HFFc6 (cell line): ENCODE measurements around the gene HEXIM1. TPM values are rescaled to one million over a fixed set of nuclear protein-coding genes. Genes with fewer than 3 reads are reported as not detected.

ENCODE experiments used
- DNase-seq: peaks from one replicate; pipeline ENCODE4 v3.0.0-alpha.2; 2018
- H3K27ac Mint-ChIP-seq: 2 replicates; pipeline ENCODE4 v1.8.0; 2020; ENCODE audit warnings: mild to moderate bottlenecking, mixed read lengths
- H3K27me3 Mint-ChIP-seq: 2 replicates; pipeline ENCODE4 v1.8.0; 2021; ENCODE audit warnings: mild to moderate bottlenecking, moderate library complexity, mixed read lengths; ENCODE audit not compliant: insufficient read depth
- H3K36me3 Mint-ChIP-seq: 2 replicates; pipeline ENCODE4 v1.8.0; 2021; ENCODE audit warnings: low read depth, mixed read lengths
- H3K4me1 Mint-ChIP-seq: 2 replicates; pipeline ENCODE4 v1.8.0; 2020; ENCODE audit warnings: low read depth, mixed read lengths
- H3K4me3 Mint-ChIP-seq: 2 replicates; pipeline ENCODE4 v1.8.0; 2020; ENCODE audit warnings: mild to moderate bottlenecking, moderate library complexity, mixed read lengths
- H3K9me3 Mint-ChIP-seq: 2 replicates; pipeline ENCODE4 v1.8.0; 2020; ENCODE audit warnings: mild to moderate bottlenecking, mixed read lengths
- total RNA-seq, 6 experiments: library from RNA; stranded (reverse); fragmentation: NEBNext Ultra II Directional; extraction: Animal tissue kit (Norgen Biotek cat#: 25700); gene quantifications; 2 replicates in 1 of 6; 3 replicates in 5 of 6; pipeline ENCODE4 v1.2.3, GENCODE V29; 2021
- TF ChIP-seq, protein P1 (sequence below): fragments of 200-600 bp; sonication (generic); IDR thresholded peaks from 2 replicates; pipeline ENCODE4 v1.5.0; 2021; ENCODE audit warnings: antibody characterized with exemption, mild to moderate bottlenecking

Gene HEXIM1
- total RNA-seq, 6 experiments from 2014 or later: 31.8 to 42.0 (median 34.5) TPM

- Mint-ChIP-seq H3K4me1 (peaks cover 25% of the 10 kb centered on the region), H3K9me3 (peaks cover 5% of the 10 kb centered on the region), H3K27ac (peak overlapping the region; percentile 78), H3K36me3 (peaks cover 16% of the 10 kb centered on the region), H3K27me3 (peaks cover 18% of the 10 kb centered on the region), H3K4me3 (peak overlapping the region; percentile 66)
- TF ChIP-seq, protein P1, sequence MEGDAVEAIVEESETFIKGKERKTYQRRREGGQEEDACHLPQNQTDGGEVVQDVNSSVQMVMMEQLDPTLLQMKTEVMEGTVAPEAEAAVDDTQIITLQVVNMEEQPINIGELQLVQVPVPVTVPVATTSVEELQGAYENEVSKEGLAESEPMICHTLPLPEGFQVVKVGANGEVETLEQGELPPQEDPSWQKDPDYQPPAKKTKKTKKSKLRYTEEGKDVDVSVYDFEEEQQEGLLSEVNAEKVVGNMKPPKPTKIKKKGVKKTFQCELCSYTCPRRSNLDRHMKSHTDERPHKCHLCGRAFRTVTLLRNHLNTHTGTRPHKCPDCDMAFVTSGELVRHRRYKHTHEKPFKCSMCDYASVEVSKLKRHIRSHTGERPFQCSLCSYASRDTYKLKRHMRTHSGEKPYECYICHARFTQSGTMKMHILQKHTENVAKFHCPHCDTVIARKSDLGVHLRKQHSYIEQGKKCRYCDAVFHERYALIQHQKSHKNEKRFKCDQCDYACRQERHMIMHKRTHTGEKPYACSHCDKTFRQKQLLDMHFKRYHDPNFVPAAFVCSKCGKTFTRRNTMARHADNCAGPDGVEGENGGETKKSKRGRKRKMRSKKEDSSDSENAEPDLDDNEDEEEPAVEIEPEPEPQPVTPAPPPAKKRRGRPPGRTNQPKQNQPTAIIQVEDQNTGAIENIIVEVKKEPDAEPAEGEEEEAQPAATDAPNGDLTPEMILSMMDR: no peak
- DNase-seq: no peak
Measured at GRCh38 chr17:45144199-45145034, 3.9 kb upstream of the HEXIM1 start.

DNA sequence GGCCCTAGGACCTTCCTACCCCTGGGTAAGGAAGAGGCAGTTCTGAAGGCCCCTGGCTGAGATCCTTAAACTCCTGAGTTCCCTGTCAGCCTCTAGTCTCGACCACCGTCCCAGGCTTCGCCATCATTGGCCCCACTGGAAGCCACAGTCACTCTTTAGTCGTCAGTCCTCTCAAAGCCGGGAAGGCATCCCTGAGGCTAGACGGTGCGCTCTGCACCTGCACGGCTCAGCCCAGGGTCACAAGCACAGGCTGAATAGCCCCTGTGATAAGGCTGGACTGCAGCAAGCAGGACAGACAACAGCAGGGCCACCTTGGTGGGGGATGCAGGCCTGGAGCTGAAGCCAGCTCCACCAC lies 3.3 kb upstream of the HEXIM1 start:
- Mint-ChIP-seq H3K9me3 (peaks cover 5% of the 10 kb centered on the region), H3K27ac (peak overlapping the region; percentile 43; the same call in 1 of the 2 replicates), H3K4me3 (no peak overlapping the region), H3K4me1 (peaks cover 25% of the 10 kb centered on the region), H3K36me3 (peaks cover 22% of the 10 kb centered on the region), H3K27me3 (peaks cover 21% of the 10 kb centered on the region)
- TF ChIP-seq, protein P1: no peak
- no peak for DNase-seq

DNA sequence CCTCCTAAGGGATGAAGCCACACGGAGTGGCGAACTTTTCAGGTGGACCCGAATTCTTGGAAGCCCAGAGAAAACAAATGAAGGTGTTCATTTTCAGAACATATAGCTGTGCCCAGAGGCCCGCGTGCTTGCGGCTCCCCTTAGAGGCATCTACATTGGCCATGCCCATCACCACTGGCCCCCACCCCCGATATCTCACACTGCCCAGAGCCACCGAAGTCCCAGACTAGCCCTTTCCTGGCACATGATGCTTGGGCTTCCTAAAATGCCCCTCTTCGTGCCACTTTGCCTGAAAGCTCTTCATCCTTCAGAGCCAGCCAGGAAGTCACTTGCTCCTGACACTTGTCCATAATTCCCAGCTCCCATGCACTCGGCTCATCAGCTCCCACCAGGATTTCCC lies 2.1 kb upstream of the HEXIM1 start:
- TF ChIP-seq, protein P1: no peak
- H3K9me3 Mint-ChIP-seq: peaks cover 5% of the 10 kb centered on the region
- peak overlapping the region; percentile 96 for H3K4me3 Mint-ChIP-seq
- DNase-seq: no peak
- H3K27ac Mint-ChIP-seq: peak overlapping the region; percentile 100
- peaks cover 34% of the 10 kb centered on the region for H3K36me3 Mint-ChIP-seq
- H3K4me1 Mint-ChIP-seq: peaks cover 30% of the 10 kb centered on the region
- peaks cover 21% of the 10 kb centered on the region for H3K27me3 Mint-ChIP-seq

DNA sequence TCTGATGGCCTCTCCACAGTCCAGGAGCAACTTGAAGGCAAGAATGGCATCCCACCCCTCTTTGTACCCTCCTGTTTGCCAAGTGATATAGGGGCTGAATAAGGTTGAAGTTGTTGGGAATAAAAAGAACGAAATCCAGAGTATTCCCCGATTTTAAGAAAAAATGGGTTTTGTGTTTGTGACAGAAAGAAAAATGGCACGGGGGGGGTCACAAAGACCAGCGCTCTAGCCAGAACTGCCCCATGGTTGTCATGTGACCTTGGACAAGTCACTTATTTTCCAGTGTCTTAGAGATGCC lies 1.7 kb upstream of the HEXIM1 start:
- peaks cover 21% of the 10 kb centered on the region for H3K27me3 Mint-ChIP-seq
- no peak for DNase-seq
- H3K4me1 Mint-ChIP-seq: peaks cover 33% of the 10 kb centered on the region
- peaks cover 5% of the 10 kb centered on the region for H3K9me3 Mint-ChIP-seq
- TF ChIP-seq, protein P1: no peak
- peak overlapping the region; percentile 96 for H3K4me3 Mint-ChIP-seq
- H3K27ac Mint-ChIP-seq: peak overlapping the region; percentile 100
- H3K36me3 Mint-ChIP-seq: peaks cover 37% of the 10 kb centered on the region

GRCh38 chr17:45146890-45147580 lies 1.2 kb upstream of the HEXIM1 start:
- Mint-ChIP-seq H3K4me3 (peak overlapping the region; percentile 96), H3K4me1 (peaks cover 38% of the 10 kb centered on the region), H3K27me3 (peaks cover 21% of the 10 kb centered on the region), H3K36me3 (peaks cover 38% of the 10 kb centered on the region), H3K9me3 (peaks cover 5% of the 10 kb centered on the region), H3K27ac (peak overlapping the region; percentile 100)
- TF ChIP-seq, protein P1: no peak
- DNase-seq: peak; percentile 68
